Posterior cingulate gyrus (tissue), 11 donors: ENCODE measurements around the gene CASTOR2.
"Not testable (repeated sequence)": the region's sequence is repeated elsewhere in the genome, so short reads cannot be mapped to it uniquely, and the experiment has no call there.

ENCODE experiments used
- DNase-seq, 10 donors: peaks; one replicate each; pipeline versions ENCODE4 v3.0.0 to v3.0.0-alpha.2; 2020 to 2021; ENCODE audit warnings: mixed read lengths in 3 of 10
- intact Hi-C: fragments of 100-400 bp; cut with DNase I; formaldehyde crosslinking; loops from one replicate; pipeline ENCODE4 v1.15.1; 2023

Gene CASTOR2

DNA sequence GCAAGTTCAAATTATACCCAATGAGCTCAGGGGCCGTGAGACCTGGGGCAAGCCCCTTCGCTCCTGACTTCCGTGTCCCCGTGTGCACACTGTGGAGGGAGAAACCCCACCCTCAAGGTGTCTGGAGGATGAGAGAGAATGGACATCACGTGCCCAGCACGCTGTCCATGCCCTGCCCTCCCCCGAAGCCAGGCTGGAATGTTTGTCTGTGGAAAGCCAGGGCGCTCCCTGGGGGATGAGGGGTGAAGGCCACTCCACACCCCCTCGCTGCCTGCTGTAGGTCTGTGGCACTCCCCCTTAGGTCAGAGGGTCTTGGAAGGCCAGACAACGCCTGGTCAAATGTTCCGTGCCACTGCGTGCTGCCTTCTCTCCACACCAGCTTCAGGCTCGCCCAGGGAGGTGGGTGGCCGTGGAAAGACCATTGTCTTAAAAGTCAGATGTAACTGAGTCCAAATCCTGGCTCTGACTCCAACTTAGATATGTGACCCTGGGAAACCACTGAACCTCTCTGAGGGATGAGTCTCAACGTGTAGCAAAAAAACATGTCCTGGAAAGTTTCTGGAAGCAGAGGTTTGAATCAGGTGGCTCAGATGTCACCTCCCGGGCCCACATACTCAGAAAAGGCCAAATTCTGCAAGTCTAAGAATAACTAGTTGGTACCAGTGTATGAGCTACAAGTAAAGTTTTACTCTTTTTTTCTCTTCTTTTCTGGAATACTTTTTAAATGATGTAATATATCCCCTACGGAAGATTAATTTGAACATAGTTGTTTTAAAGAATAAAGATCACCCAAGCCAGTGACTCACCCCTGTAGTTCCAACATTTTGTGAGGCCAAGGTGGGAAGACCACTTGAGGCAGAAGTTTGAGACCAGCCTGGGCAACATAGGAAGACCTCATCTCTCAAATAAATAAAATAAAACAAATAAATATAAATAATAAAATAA, 84.2 kb downstream of the CASTOR2 start:
- intact Hi-C loops: no loop called here
- no peak for DNase-seq

DNA sequence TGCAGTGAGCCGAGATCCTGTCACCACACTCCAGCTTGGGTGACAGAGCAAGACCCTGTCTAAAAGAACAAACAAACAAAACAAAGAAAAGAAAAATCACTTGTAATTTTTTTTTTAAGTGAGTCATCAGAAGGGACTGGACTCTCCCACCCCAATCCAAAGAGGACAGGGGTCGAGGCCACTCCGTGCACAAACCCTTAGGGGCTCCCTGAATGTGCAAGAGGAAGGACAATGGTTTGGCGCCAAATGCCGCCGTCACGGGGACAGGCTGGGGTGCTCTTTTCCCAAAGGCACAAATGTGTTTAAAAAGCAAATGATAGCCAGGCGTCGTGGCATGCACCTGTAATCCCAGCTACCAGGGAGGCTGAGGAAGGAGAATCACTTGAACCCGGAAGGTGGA, 85.3 kb downstream of the CASTOR2 start:
- intact Hi-C loops: no loop called here
- no peak for DNase-seq

DNA sequence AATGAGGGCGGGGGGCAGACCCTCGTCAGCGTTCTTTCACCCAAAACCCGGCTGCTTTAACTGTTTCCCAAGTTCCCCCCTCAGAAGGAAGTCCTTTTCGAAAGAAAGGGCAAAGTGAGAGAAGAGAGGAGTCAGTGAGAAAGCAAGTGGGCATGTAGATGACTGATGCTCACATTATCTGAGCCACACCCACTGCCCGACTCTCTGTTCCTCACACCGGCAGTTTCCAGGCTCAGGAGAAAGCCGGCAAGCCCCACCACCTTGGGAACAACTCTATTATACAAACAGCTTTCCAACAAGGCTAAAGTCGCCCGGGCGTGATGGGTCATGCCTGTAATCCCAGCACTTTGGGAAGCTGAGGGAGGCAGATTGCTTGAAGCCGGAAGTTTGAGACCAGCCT, 86.0 kb downstream of the CASTOR2 start:
- intact Hi-C loops: no loop called here
- no peak for DNase-seq

DNA sequence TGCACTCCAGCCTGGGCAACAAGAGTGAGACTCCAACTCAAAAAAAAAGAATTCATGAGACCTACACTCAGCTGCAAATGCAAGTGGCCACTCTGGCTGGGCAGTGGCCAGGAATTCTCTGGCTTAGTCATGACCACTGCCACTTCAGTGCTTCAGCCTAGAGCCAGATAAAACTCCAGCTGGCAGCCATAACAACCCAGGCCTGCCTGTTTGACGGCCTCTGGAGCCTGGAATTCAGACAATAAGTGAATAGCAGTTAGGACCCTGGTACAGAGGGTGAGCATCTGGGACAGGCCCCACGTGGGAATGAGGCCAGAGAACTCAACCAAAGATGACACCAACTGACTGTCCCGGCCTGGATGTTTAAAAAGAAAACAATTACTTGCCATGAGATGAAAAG, 90.2 kb downstream of the CASTOR2 start:
- intact Hi-C loops: no loop called here
- DNase-seq: peak in 9 of 10 donors; percentile 39 to 94 (median 57)

DNA sequence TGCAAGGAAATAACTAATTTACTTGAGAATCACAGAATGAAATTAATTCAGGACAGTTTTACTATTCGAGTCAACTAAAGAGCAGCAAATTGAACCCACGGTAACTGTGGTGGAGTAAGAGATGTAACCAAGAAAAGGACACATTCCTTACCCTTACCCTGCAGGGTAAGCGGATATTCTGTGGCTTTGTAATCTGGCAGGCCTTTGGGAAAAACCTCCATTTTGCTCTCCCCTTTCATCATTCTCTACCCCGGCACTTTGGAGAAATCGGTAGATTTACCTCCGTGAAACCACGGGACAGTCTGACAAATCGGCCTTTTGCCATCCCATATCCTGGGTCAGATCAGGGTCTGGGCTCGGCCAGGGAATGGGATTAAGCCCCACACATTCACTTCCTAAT, 90.7 kb downstream of the CASTOR2 start:
- no peak for DNase-seq

DNA sequence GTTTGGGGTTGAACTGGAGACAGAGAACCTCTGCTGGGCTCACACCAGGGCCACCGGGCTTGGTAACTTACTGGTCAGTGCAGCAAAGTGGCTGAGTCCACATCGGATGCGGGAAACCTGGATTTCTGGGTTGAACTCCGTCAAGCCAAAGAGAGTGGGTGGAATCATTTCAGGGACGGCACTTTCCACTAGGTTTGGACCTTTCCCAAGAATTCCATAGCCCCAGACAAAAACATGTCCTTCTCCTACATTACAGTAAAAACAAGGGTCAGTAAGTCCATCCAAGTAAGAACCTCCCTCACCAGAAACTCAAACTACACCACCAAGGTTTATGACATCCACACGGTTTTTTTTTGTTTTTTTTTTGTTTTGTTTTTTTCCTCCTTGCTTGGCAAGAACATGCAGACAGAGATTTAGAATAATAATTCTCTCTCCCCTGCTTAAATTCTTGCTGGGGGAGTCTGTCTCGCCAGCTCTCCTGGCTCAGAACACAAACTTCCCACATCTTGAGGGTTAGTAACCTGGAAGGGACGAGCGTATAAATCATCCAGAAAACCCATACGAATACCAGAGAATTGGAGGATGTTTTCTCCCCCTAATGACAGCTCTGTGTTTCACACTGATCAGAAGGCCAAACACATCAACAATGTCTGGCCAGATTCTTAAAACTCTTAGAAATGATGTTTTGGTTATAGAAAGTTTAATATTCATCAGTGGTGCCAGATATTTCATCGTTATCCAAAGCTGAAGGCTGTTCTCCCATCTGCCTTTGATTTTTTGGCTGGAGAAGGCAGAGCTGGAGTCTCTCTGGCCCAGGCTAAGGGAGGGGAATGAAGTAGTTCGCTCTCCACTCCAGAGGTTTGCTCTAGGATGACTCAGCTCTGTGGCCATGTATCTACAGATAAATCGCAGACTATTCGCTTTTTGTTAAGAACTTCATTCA, 91.6 kb downstream of the CASTOR2 start:
- DNase-seq: peak in 1 of 10 donors; percentile 40
- intact Hi-C loops: no loop called here

More for the DNA sequence above, 90.7 kb downstream of the CASTOR2 start:
- intact Hi-C loops: no loop called here

DNA sequence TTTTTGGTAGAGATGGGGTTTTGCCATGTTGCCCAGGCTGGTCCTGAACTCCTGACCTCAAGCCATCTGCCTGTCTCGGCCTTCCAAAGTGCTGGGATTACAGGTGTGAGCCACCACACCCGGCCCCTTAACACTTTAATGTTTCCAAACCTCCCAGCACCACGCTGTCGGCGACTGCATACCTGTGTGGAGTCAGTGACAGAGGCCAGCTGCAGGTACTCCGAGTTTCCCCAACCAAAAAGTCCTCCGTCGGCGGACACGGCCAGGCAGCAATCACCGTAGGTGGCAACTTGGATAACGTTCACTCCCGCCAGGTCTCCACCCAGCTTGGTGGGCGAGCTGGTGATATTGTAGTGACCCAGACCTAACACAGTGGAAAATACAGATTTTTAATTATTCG, 93.9 kb downstream of the CASTOR2 start:
- intact Hi-C loops: no loop called here
- peak in 2 of 10 donors; percentile 43 to 61 for DNase-seq

DNA sequence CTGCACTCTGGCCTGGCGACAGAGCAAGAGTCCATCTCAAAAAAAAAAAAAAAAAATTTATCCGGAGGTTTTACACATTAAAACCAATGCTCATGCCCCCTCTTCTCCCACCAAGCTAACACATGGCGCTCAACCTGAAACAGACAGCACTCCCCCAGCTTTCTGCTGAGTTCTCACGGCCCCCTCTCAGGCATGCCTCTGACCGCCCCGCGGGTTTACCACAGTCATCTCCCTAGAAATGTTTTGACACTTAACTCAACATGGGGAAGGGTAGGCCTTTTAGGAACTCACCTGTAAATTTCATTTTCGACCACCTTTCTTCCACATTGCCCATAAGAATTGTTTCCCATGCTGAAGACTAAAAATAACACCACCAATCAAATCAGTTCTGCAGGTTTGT, 99.8 kb downstream of the CASTOR2 start:
- peak in 2 of 10 donors; percentile 15 to 46 for DNase-seq
- intact Hi-C loops: no loop called here

DNA sequence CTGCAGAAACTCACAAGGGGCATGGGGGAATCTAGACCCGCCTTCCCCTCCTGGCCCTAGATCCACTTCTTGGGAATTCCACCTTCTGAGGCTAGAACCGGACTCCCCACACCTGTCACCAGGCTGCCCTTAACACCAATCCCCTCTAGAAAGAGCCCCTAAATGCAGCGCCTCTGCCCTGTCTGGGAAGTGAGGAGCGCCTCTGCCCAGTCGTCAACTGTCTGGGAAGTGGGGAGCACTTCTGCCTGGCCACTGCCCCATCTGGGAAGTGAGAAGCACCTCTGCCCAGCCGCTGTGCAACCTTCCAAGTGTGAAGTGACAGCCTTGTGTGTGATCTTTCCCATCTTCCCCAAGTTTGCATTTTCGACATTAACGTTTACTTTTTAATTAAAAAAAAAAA, 100.3 kb downstream of the CASTOR2 start:
- DNase-seq: peak in 2 of 10 donors; percentile 33 to 70
- intact Hi-C loops: no loop called here

DNA sequence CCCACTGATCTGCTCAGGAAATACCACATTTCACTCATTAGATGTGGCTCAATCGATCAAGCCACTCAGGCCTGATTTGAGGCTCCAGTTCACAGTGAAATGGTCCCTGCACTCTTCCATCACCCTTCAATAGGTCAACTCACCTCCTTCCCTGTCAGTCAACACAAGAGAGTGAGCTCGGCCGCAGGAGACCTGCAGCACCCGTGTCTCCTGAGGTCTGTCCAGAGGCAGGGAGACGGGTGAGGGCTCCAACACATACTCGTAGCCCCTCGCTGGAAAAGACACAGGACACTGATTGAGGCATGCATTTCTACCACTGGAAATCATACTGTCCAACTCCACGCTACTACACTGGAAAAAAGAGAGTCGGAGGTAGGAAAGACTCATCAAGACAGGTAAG, 102.0 kb downstream of the CASTOR2 start:
- peak in 2 of 10 donors; percentile 21 to 26 for DNase-seq
- intact Hi-C loops: no loop called here

DNA sequence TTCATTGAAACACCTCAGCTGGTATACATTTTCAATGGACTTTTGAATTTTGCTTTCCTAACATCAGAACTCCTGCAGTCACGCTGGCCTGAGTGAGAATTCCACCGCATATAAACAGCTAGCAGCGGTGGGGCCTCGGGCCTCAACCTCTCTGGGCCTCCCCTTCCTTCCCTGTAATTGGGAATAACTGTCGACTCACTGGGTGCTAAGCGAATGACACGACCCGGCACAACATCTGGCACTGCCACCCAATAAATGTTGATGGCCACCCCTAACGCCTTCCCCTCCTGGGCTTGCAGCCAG, 108.4 kb downstream of the CASTOR2 start:
- DNase-seq: peak in 2 of 10 donors; percentile 5 to 76
- intact Hi-C loops: no loop called here

DNA sequence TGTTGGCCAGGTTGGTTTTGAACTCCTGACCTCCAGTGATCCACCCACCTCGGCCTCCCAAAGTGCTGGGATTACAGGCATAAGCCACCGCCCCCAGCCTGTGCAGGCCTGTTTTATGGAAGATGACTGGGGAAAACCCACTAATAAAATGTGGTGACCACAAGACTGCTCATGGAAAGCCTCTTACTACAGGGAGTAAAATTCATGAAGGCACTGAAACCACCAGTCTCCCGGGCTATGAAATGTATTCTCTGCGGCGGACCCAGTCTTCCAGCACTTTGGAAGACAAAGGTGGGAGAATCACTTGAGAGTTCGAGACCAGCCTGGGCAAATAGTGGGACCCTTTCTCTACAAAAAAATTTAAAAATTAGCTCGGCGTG, 109.7 kb downstream of the CASTOR2 start:
- DNase-seq: peak in 1 of 10 donors; percentile 66
- intact Hi-C loops: not testable (repeated sequence)
